ENCODE data around the gene THBS1. TPM values are rescaled to one million over a fixed set of nuclear protein-coding genes. Genes with fewer than 3 reads are reported as not detected.

Gene THBS1
- total and polyA plus RNA-seq, 8 donors, result 14.0 to 176 (median 56.4) TPM

GRCh38 chr15:39539973-39540558 is 40.8 kb upstream of the THBS1 start:
- WGBS, 2 donors, result 92 to 95% methylated on average over 3 of the region's 3 CpGs
- DNase-seq (no peak), ATAC-seq (no peak), FAIRE-seq (no peak)
- Histone ChIP-seq H3K4me1 (no peaks in the 10 kb centered on the region), H3K27ac (no peak overlapping the region), H3K27me3 (no peaks in the 10 kb centered on the region), H3K36me3 (no peaks in the 10 kb centered on the region), H3K9me3 (no peaks in the 10 kb centered on the region), H3K4me3 (no peak overlapping the region)
- intact Hi-C loops (cut with DNase I), result no loop called here
- TF ChIP-seq CTCF (IDR thresholded peaks at IDR 0.05), result no peak

GRCh38 chr15:39542385-39543065 is 38.4 kb upstream of the THBS1 start:
- no peak overlapping the region for H3K27ac ChIP-seq
- ATAC-seq (no peak), DNase-seq (no peak), FAIRE-seq (no peak)
- no peaks in the 10 kb centered on the region for H3K9me3 ChIP-seq
- no peak for TF ChIP-seq CTCF (IDR thresholded peaks at IDR 0.05)
- no peaks in the 10 kb centered on the region for H3K27me3 ChIP-seq
- no peaks in the 10 kb centered on the region for H3K4me1 ChIP-seq
- intact Hi-C loops (cut with DNase I), result no loop called here
- no peaks in the 10 kb centered on the region for H3K36me3 ChIP-seq
- 92 to 95% methylated on average over 4 of the region's 4 CpGs for WGBS, 2 donors
- no peak overlapping the region for H3K4me3 ChIP-seq

DNA sequence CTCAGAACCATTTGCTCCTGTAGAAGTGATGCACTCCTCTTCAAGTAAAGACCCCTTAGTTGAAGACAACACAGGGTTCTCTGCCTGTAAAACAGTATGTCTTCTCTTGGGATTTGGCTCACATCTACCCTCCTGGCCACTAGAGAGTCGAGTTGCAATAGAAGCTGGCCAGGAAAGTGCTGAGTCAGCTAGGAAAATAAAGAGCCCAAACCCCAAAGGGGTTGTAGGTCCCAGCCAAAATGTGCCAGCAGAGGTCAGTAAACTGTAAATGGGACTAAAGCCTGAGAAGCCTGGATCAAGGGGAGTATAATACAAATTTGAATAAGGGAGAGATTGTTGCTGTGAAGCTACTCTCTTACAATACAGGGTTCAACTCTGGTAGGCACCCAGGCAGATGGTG is 37.2 kb upstream of the THBS1 start:
- ATAC-seq (no peak), FAIRE-seq (no peak), DNase-seq (no peak)
- no peak overlapping the region for H3K27ac ChIP-seq
- no peak for TF ChIP-seq CTCF (IDR thresholded peaks at IDR 0.05)
- 13 to 19% methylated on average over 1 of the region's 1 CpG for WGBS, 2 donors
- H3K4me3 ChIP-seq, result no peak overlapping the region
- no peaks in the 10 kb centered on the region for H3K4me1 ChIP-seq
- no peaks in the 10 kb centered on the region for H3K36me3 ChIP-seq
- no peaks in the 10 kb centered on the region for H3K27me3 ChIP-seq
- H3K9me3 ChIP-seq, result no peaks in the 10 kb centered on the region
- intact Hi-C loops (cut with DNase I), result no loop called here

- FAIRE-seq, result no peak
- no peak overlapping the region for H3K4me3 ChIP-seq
- TF ChIP-seq CTCF (IDR thresholded peaks at IDR 0.05), result no peak
- no peak for ATAC-seq
- no peaks in the 10 kb centered on the region for H3K36me3 ChIP-seq
- intact Hi-C loops (cut with DNase I), result no loop called here
- WGBS, 2 donors, result 95 to 100% methylated on average over 1 of the region's 1 CpG
- DNase-seq, result no peak
- H3K4me1 ChIP-seq, result no peaks in the 10 kb centered on the region
- H3K27ac ChIP-seq, result no peak overlapping the region
- H3K27me3 ChIP-seq, result no peaks in the 10 kb centered on the region
- H3K9me3 ChIP-seq, result no peaks in the 10 kb centered on the region
These were observed 34.0 kb upstream of the THBS1 start for GRCh38 chr15:39546842-39547241.

GRCh38 chr15:39548561-39548960 is 32.3 kb upstream of the THBS1 start:
- Histone ChIP-seq H3K4me3 (no peak overlapping the region), H3K27me3 (no peaks in the 10 kb centered on the region), H3K36me3 (no peaks in the 10 kb centered on the region), H3K4me1 (no peaks in the 10 kb centered on the region), H3K9me3 (no peaks in the 10 kb centered on the region), H3K27ac (no peak overlapping the region)
- no peak for ATAC-seq
- FAIRE-seq, result no peak
- TF ChIP-seq CTCF (IDR thresholded peaks at IDR 0.05), result no peak
- no peak for DNase-seq
- intact Hi-C loops (cut with DNase I), result no loop called here
- 77 to 78% methylated on average over 4 of the region's 4 CpGs for WGBS, 2 donors
